CD4-positive, alpha-beta T cell treated with Interleukin-6 at 100 ng/mL for 8 hours (primary cell): ENCODE measurements around the gene HSPG2.
"Not testable (repeated sequence)": the region's sequence is repeated elsewhere in the genome, so short reads cannot be mapped to it uniquely, and the experiment has no call there.

Experiments used
- DNase-seq: peaks from one replicate; pipeline ENCODE4 v3.0.0-alpha.2; 2020; ENCODE audit warnings: mixed read lengths, low spot score

HSPG2 gene

DNA sequence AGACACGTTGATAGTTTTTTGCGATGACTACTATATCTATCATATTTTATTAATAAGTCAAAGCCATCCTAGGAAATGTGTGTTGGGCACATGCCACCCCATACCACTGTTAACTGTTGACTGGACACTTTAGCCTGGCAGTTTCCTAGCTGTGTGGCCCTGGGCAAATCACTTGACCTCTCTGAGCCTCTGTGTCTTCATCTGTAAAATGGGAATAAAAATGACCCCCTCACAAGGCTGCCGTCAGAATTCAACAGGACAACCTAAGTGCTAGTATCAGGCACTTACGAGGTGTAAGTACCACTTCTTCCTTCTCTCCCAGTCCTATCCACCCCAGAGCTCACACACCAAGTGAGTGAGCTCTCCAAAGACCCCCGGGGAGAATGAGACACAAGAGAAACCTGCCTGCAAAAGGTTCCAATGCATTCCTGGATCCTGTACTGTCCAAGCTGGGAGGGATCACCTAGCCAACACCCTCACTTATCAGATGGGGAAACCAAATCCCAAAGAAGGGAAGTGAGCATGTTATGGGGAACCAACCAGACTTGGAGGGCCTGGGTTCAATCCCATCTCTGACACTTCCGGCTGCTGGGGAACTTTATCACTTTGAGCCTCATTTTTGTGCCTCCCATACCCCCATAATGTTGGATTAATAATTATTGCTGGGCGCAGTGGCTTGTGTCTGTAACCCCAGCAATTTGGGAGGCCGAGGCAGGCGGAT lies 24.9 kb downstream of the HSPG2 start:
- DNase-seq: no peak

DNA sequence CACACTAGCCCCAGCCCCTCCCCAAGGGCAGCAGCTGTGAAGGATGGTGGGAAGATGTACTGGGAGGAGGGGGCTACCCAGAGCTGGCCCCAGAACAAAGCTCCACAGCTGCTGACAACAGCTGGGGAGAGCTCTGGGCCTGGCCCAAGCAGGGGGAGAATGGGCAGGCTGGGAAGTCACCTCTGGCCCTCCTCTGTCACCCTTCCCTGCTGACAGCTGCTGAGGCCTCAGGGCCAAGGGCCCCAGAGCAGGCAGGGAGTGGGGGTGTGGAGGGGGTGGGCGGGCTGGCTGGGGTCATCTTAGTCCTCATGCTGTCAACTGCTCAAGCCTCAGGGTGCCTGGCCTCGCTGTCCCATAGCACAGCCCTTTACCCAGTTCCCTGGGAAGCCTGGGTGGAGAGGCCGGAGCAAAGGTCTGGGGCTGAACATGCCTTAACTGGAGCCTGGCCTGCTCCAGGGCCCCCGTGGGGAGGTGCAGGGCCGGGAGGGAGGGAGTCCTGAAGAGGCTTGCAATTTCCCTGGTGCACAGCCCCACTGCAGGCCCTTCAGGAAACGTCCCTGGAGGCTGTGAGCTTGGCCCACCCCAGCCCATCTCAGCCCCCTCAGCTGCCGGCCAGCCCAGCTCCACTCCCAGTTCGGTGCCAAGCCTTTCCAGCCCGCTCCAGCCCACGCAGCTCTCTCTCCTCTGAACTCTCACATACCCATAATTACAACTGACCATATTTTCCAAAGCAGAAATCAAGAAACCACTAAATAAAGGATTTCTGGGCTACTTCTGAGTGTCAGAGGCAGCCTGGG lies 25.7 kb downstream of the HSPG2 start:
- DNase-seq: no peak

- no peak for DNase-seq
Measured at GRCh38 chr1:21910558-21911204, 26.4 kb downstream of the HSPG2 start.

DNA sequence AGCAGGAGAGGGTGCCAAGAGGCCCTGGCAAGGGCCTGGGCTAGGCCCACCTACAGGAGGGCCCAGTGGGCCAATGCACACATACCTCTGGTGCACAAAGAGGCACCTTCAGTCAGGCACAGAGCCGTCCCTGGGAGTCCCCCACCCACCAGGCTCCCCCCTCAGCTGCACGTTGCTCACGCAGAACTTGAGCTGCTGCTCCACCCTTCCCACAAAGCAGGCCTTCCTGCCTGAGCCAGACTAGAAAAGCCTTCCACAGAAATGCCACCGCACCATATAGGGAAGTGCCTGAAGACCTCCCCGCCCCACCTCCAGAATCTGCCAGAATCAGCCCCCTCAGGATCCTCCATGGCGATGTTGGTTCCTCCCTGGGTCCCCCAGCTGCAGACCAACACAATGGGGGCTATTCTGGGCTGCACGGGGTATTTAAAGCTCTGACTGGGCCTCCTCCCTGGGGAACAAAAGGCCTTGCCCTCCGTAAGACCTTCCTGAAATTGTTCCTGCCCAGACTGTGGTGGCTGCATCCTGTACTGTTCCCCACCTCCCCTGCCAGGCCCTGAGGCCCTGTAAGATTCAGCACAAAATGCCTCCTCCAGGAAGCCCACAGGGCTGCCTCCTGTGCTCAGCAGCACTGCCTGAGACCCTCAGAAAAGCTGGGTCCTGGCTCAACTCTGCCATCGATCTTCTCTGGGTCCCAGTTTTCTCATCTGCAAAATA lies 27.2 kb downstream of the HSPG2 start:
- no peak for DNase-seq

DNA sequence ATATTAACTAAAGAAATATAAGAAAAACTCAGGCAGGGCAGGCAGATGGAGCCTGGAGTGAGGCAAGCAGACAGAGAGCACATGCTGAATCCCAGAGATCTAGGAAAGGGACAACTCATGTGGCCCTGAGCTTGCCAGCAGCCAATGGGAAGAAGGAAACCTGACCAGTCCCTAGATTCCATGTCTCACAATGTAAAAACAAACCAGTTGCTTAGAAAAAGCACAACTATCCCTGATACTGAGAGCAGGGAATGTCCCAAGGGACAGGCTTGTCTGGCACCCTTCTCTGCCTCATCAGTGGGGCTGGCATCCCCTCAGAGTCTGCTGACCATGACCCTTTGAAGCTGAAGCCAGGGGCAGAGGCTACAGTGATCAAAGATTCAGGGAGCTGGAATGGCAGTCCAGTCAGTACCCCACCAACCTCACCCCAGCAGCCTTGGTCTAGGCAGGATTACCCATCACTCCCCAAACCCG lies 27.8 kb downstream of the HSPG2 start:
- DNase-seq: no peak

DNA sequence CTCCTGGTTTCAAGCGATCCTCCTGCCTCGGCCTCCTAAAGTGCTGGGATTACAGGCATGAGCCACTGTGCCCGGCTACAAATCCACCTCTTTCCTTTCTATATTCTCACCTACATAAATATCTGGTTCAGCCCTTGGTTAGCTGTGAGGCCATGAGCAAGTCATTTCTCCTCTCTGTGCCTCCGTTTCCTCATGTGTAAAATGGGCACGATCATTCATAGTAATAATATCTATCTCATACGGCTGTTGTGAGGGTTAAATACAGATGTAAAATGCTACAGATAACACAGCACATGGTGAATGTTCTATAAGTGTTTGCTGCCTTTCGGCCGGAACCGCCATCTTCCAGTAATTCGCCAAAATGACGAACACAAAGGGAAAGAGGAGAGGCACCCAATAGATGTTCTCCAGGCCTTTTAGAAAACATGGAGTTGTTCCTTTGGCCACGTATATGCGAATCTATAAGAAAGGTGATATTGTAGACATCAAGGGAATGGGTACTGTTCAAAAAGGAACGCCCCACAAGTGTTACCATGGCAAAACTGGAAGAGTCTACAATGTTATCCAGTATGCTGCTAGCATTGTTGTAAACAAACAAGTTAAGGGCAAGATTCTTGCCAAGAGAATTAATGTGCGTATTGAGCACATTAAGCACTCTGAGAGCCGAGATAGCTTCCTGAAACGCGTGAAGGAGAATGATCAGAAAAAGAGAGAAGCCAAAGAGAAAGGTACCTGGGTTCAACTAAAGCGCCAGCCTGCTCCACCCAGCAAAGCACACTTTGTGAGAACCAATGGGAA lies 29.2 kb downstream of the HSPG2 start:
- DNase-seq: not testable (repeated sequence)

GRCh38 chr1:21907079-21907418 lies 30.1 kb downstream of the HSPG2 start:
- no peak for DNase-seq

GRCh38 chr1:21906173-21907078 lies 30.7 kb downstream of the HSPG2 start:
- DNase-seq: no peak

- DNase-seq: no peak
Measured at GRCh38 chr1:21904704-21905520, 32.2 kb downstream of the HSPG2 start.

DNA sequence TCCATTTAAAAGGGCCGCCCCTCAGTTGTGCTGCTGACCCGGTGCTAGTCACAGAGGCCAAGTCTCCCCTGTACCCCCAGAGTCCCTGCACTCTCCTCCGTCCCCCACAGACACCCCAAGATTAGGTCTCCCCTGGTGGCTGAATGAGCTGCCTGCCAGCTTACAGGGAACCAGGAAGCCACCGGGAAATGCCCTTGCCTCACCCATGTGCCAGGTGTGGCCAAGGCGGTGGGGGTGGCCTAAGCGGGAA lies 32.7 kb downstream of the HSPG2 start:
- no peak for DNase-seq

DNA sequence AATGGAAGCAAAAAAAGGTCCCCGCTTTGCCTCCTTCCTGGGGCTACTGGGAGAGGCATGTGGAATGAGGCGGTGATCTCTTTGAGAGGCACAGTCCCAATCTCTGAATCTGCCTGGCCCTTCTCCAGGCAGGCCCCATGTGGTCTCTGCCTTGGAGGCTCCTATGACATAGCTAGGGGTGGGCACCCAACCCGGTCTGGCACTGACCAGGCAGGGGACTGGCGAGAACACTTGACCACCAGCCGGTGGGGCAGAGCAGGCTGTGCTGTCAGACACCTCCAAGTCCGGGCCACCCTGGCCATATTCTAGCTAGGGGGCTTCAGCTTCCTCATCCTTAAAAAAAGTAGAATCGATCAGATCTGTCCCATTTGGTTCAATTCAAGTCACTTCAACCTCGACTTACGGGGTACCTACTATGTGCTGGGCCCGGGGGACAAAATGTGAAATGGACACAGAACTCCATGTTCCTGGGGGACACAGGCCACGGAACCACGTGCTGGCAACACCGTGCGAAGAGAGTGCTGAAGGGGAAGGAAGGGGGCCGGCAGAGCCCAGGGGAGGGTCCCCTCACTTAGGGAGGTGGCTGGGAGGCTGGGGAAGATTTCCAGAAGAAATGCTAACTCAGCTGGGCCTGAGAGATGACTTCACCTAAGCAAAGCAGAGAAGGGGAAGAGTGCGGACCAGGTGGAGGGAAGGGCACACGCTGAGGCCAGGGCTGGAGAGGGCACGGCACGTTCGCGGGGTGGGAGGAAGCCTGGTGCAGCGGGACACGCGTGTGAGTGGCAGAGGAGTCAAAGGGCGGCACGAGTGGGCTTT lies 33.3 kb downstream of the HSPG2 start:
- DNase-seq: no peak

DNA sequence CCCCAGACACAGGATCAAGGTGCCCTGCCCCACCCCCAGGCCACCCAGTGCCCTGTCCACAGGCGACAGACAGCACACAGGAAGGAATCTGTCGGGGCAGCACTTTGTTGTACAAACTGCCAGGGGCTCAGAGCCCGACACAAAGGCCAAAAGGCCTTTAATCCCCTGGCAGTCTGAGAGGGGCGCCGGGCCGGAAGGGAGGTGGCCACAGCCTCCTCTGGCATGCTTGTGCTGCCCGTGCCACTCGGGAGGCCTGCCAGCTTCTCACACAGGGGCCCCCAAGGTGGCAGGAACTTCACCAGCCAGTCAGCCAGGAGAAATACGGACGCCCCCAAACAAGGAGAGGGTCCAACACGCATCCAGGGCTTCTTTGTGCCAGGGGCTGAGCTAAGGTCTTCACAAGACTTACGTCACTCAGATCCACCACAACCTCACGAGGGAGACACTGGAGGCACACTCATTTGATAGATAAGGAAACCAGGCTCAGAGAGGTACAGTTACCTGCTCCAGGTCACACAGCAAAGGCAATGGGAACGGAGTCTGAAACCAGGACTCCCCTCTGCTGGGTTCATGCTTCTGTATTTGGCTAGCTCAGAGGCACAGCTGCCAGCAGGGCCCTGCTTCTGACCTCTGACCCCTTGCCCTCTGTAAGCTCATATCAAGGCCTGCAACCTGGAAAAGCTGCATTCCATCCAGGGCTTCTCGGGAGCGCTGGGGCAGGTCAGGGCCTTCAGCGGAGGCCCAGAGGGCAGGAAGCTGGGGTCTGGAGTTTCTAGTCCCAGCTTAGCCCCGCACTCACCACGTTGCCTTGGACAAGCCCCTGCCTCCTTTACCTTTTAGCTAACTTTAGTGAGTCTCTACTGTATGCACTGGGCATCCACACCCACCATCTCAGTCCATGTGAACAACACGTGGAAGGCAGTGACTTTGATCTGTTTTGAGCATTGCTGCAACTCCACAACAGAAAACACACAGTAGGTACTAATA lies 34.8 kb downstream of the HSPG2 start:
- no peak for DNase-seq

- DNase-seq: no peak
Measured at GRCh38 chr1:21901473-21901847, 35.6 kb downstream of the HSPG2 start.

- DNase-seq: no peak
Measured at GRCh38 chr1:21900766-21901472, 36.2 kb downstream of the HSPG2 start.

DNA sequence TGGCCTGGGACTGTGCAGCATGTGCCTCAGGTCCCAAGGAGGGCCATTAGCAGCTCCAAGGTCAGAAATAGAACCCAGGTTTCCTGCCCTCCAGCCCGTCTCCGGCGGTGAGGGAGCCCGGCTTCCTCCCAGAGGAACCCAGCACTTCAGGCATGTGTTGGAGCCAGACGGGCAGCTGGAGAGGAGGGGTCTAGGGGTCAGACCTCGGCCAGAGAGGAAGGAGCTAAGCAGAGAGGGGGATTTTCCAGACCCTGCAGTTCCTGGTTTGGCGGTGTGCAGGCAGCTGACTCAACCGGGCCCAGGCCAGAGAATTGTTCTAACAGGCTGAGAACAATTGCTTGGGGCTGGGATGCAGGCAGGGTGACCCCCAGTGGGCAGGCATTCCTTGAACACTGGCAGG lies 37.1 kb downstream of the HSPG2 start:
- DNase-seq: no peak

- no peak for DNase-seq
Measured at GRCh38 chr1:21899267-21899810, 37.8 kb downstream of the HSPG2 start.
